K562 (cell line): ENCODE measurements around the gene FRAT1.

ENCODE experiments used
- ARHGAP35 ChIP-seq: fragments of 450-650 bp; IDR thresholded peaks from 2 replicates; pipeline ENCODE4 v1.6.1; 2018; ENCODE audit not compliant: partially characterized antibody
- BRD4 ChIP-seq: fragments of 200-600 bp; sonication (generic); IDR thresholded peaks from 2 replicates; pipeline ENCODE4 v1.6.1; 2017; ENCODE audit warnings: inconsistent platforms
- CEBPB ChIP-seq: fragments of 450-650 bp; IDR thresholded peaks from 2 replicates; pipeline ENCODE4 v1.6.1; 2016; ENCODE audit warnings: missing genetic modification characterization, missing compliant biosample characterization
- CREM ChIP-seq: IDR thresholded peaks from 2 replicates; pipeline ENCODE4 v1.6.1; 2014; ENCODE audit warnings: antibody characterized with exemption, low read depth
- CTCF ChIP-seq, 3 experiments: IDR thresholded peaks in 2 of 3; conservative IDR thresholded peaks in 1 of 3; 2 replicates each; pipeline ENCODE4 v1.5.1; 2011 to 2012; ENCODE audit warnings: low read length in 3 of 3, mild to moderate bottlenecking in 3 of 3, control low read depth in 2 of 3, improper control_type of control experiment in 1 of 3, inconsistent platforms in 1 of 3, low read depth in 1 of 3, mixed read lengths in 1 of 3, moderate library complexity in 1 of 3; ENCODE audit not compliant: insufficient read depth in 2 of 3
- ILK ChIP-seq: fragments of 450-650 bp; IDR thresholded peaks from 2 replicates; pipeline ENCODE4 v1.6.1; 2016; ENCODE audit warnings: missing genetic modification characterization, low read depth, mild to moderate bottlenecking, missing compliant biosample characterization, moderate library complexity, borderline replicate concordance
- MEF2D ChIP-seq: conservative IDR thresholded peaks from 2 replicates; pipeline ENCODE4 v1.6.1; 2016; ENCODE audit warnings: low read depth, missing genetic modification characterization, missing compliant biosample characterization
- NR3C1 ChIP-seq: sonication (generic); formaldehyde crosslinking; IDR thresholded peaks from 2 replicates; pipeline ENCODE4 v1.8.1; 2022; ENCODE audit warnings: missing genetic modification reagents
- PHF20 ChIP-seq: fragments of 450-650 bp; IDR thresholded peaks from 2 replicates; pipeline ENCODE4 v1.6.1; 2018; ENCODE audit not compliant: partially characterized antibody
- PKNOX1 ChIP-seq: fragments of 450-650 bp; IDR thresholded peaks from 2 replicates; pipeline ENCODE4 v1.6.1; 2016
- TSHZ1 ChIP-seq: fragments of 250-450 bp; sonication (Bioruptor Pico); IDR thresholded peaks from 2 replicates; pipeline ENCODE4 v1.4.0; 2020; ENCODE audit warnings: mild to moderate bottlenecking, moderate library complexity
- ZNF224 ChIP-seq: sonication (generic); formaldehyde crosslinking; IDR thresholded peaks from 2 replicates; pipeline ENCODE4 v1.8.0; 2022; ENCODE audit warnings: mild to moderate bottlenecking, missing genetic modification reagents
- ZNF274 ChIP-seq: IDR thresholded peaks from 2 replicates; pipeline ENCODE4 v1.6.1; 2011; ENCODE audit warnings: low read depth, mild to moderate bottlenecking, low read length, moderate library complexity, borderline replicate concordance
- TF ChIP-seq, protein P1 (sequence below), 2 experiments: fragments of 450-650 bp; formaldehyde crosslinking in 1 of 2; IDR thresholded peaks; 2 replicates each; pipeline versions ENCODE4 v1.4.0 to v1.6.1; 2014 to 2020; ENCODE audit warnings: mild to moderate bottlenecking in 2 of 2, borderline replicate concordance in 1 of 2, low read depth in 1 of 2

DNA sequence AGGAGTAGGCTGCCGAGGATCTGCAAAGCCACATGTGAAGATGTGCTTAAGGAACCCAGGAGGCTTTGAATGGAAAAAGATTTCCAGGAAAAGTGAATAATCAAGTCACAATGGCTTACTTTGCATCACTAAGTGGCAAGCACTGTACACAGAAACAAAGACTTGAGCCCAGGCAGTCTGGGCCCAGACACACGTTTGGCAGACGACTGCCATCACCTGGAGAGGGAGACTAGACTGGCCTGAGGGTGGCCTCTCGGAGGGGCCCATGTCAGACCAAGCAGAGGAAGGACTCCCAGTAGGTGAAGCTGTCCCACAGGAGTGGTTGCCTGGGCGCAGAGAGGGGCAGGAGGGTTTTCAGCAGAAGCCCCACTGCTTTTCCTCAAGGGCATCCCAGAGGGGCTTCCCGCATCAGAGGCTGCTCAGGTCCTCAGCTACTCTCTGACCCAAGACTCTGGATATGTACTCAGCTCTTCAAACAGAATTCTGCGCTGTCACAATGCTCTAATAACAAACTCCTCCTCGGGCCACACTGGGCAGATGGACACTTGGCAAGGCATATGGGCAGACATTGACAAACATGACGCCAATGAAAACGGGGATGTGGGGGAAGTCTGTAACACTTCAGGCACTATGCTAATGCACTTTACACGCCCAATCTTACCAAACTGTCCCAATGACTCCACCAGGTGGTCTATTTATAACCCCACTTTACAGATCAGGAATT is 43.4 kb downstream of the FRAT1 start:
- TF ChIP-seq, protein P1, sequence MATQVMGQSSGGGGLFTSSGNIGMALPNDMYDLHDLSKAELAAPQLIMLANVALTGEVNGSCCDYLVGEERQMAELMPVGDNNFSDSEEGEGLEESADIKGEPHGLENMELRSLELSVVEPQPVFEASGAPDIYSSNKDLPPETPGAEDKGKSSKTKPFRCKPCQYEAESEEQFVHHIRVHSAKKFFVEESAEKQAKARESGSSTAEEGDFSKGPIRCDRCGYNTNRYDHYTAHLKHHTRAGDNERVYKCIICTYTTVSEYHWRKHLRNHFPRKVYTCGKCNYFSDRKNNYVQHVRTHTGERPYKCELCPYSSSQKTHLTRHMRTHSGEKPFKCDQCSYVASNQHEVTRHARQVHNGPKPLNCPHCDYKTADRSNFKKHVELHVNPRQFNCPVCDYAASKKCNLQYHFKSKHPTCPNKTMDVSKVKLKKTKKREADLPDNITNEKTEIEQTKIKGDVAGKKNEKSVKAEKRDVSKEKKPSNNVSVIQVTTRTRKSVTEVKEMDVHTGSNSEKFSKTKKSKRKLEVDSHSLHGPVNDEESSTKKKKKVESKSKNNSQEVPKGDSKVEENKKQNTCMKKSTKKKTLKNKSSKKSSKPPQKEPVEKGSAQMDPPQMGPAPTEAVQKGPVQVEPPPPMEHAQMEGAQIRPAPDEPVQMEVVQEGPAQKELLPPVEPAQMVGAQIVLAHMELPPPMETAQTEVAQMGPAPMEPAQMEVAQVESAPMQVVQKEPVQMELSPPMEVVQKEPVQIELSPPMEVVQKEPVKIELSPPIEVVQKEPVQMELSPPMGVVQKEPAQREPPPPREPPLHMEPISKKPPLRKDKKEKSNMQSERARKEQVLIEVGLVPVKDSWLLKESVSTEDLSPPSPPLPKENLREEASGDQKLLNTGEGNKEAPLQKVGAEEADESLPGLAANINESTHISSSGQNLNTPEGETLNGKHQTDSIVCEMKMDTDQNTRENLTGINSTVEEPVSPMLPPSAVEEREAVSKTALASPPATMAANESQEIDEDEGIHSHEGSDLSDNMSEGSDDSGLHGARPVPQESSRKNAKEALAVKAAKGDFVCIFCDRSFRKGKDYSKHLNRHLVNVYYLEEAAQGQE (IDR thresholded peaks at IDR 0.05; ENCODE audit: borderline replicate concordance), result no peak
- TF ChIP-seq, protein P1 (CRISPR knock-in tag; IDR thresholded peaks at IDR 0.05; ENCODE audit: low read depth), result no peak
- TF ChIP-seq BRD4, result no peak
- TF ChIP-seq CTCF (IDR thresholded peaks at IDR 0.05 in 2 of 3, conservative IDR thresholded peaks at IDR 0.05 in 1 of 3; ENCODE audit: insufficient read depth in 2 of 3, low read depth in 1 of 3, low read length in 3 of 3), result no peak
- TF ChIP-seq ZNF224 (CRISPR knock-in tag), result no peak
- no peak for TF ChIP-seq CREM
- no peak for TF ChIP-seq TSHZ1 (CRISPR knock-in tag)
- no peak for TF ChIP-seq ZNF274
- TF ChIP-seq MEF2D (tag), result no peak
- TF ChIP-seq PHF20, result no peak
- no peak for TF ChIP-seq ARHGAP35
- no peak for TF ChIP-seq CEBPB (tag)
- no peak for TF ChIP-seq NR3C1
- no peak for TF ChIP-seq ILK (tag)
- TF ChIP-seq PKNOX1, result no peak
